Amniotic stem cell (primary cell): ENCODE results near the gene TLR2.

Source experiments
- DNase-seq: peaks from one replicate; lab custom pipeline; 2025; lab: John Stamatoyannopoulos, UW

TLR2 gene

DNA sequence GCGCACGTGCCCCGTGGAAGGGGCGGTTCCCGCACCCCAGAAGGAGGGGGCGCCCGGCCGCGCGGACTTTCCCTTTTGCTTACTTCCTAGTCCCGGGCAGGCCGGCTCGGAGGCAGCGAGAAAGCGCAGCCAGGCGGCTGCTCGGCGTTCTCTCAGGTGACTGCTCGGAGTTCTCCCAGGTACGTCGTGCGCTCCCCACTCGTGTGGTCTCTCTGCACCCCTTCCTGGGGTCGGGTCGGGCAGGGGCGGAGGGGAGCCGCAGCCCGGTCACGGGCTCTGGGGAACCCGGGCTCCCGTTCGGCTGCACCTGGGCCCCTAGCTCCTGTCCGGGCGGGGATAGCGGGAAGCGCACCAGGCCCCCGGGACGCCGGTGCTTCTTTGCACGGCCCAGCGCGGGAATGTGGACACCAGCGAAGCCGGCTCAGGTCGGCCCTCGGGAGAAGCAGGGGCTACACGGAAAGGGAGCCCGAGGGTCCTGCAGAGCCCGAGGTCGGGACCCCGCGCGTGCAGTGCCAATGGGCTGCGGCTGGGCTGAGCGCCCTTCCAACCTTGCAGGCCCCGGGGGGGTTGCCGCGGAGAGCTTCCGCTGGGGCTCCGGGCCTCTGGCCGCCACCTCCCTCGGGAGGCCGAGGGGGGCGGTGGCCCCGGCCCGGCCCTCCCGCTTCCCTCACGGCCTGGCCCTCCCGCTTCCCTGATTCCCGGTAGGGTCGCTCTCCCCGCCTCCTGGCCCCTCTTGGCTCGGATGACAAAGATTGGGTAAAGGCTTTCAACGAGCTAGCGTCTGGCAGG is at the start of gene TLR2:
Gene TLR2 (plus strand): TSS at position 99 of the 789 bp plus-strand sequence. CDS start 18,628 bp downstream, outside the sequence.
- DNase-seq: no peak

DNA sequence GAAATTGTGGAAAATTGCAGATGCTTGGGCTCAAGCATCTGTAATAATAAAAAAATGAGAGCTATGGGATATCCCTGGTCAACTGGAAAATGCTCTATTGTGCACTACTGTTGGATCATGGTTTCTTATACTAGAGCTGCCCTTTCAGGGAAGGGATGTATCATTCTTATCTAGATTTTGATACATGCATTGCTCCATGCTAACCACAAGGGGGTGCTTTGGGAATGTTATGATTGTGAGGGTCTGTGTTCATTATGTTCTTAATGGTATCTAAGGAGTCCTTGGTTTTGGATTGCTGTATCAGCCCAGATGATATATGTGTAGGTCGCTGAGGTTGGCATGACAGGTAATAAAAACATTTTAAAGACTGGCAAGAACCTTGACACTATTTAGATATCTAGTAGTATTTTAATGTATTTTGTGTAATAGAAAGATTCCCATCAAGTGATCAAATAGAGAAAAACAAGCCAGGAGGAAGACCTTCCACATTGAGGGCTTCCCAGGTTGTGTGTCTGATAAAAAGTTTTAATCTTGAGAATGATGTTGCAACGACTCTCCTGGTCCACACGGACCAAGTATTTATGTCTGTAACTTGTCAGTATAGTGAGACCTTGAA is 49.2 kb upstream of the TLR2 start:
- DNase-seq: no peak

DNA sequence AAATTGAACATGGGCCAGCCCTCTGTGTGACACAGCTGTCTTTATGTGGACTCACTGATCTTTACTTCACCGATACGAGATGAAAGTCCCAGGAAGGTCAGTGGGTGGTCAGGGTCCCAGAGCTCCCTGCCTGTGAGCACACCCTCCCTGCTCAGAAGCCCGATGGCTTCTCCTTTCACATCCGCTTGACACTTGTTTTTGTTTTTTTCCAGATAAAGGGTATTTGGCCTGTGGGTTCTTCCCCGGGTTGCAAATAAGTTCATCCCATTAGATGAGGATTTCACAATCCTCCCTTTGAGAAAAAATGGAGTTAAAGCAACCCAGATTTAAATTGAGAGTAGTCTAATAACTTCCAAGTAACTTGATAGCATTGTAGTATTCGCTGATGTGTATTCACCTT is 48.2 kb upstream of the TLR2 start:
- no peak for DNase-seq

- no peak for DNase-seq
Measured at GRCh38 chr4:153637201-153637600, 46.9 kb upstream of the TLR2 start.

DNA sequence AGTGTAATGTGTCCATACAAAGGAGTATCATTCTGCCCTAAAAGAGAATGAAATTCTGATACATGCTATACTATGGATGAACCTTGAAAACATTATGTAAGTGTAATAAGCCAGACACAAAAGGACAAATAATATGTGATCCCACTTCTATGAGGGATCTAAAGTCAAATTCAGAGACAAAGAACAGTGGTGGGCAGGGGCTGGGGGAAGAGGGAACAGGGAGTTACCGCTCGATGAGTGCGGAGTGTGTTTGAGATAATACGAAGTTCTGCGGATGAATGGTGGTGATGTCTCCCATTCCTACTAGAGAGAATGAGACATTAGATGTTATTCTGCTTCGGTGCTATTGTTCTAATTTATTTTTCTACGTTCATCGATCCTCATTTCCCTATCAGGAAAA is 46.1 kb upstream of the TLR2 start:
- DNase-seq: no peak

DNA sequence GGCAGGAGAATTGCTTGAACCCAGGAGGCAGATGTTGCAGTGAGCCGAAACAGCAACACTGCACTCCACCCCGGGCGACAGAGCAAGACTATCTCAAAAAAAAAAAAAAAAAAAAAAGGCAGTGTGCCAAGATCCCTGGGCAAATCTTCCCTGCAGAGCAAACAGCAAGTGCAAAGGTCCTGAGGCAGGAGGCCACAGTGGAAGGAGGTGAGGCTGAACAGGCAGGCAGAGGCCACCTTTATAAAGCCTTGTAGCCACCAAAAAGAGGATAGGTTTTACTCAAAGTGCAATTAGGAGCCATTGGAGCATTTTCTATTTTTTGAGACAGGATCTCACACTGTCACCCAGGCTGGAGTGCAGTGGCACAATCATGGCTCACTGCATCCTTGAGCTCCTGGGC is 45.1 kb upstream of the TLR2 start:
- no peak for DNase-seq

DNA sequence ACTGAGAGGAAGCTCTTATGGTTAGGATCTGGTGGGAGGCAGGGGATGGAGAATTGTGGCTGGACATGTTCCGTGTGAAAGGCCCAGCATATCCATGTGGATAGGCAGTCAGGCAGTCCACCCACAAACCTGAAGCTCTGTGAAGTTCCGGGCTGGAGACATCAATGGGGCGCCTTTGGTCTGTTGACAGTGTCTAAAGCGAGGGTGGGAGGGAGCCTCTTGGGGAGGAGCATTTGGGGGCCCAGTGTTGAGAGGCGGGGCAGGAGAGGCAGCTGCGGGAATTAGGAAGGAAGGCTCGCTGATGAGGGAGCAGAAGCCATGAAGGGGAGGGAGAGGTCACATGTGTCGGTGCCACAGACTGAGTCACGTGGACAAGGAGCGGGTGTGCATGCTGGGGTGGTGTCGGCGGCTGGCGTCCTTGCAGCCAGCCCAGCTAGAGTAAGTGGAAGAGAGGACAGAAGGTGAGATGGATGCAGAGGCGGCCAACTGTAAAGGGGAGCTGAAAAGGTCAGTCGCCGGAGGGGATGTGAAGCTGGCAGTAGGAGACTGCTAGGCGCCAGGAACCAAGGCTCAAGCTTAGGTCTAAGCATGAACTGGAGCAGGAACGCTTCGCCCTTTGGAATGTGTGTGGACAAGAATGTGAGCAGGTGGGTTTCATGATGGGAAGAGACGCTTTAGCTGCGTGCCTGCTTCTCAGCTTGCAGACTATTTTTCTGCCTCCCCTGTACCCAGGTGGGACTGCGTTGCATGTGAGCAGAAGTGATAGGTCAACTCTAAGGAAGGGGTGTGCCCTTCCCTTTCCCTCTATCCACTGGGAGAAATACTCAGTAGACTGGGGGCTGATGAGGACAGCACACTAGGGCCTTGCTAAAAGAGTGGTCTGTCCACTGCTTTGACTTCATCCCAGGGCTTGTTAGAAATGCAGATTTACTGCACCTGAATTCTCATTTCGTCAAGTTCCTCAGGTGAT is 44.0 kb upstream of the TLR2 start:
- DNase-seq: no peak

- DNase-seq: no peak
Measured at GRCh38 chr4:153641532-153641931, 42.5 kb upstream of the TLR2 start.

DNA sequence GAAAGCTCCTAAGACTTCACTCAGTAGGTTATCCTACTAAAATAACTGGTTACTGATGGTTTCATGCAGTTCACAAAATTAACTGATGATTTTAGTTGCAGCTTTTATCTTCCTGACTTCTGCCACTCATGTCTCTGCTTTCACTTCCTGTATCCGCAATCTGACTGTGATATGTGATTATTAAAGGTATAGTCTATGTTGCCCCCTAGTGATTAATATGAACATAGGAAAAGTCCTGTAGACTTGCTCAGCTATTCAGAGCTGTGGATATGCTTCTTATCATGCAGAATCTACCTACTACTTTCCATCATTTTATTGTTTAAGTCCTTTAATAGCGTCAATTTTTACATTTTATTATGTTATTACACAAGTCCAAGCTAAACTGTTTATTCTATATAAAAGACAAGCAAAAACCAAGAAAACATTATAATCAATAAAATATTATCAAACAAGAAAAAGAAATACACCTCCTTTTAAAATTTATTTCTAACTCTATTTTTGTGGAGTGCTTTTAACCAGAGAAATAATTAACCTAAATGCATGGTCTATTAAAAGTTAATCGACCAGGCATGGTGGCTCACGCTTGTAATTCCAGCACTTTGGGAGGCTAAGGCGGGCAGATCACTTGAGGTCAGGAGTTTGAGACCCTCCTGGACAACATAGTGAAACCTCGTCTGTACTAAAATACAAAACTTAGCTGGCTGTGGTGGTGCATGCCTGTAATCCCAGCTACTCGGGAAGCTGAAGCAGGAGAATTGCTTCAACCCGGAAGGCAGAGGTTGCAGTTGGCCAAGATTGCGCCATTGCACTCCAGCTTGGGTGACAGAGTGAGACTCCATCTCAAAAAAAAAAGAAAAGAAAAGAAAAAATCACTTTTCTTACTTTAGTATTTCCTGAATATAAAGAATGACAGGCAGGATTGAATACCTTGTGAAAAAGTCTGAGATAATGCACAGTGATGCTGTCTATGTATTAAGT is 40.4 kb upstream of the TLR2 start:
- DNase-seq: no peak

DNA sequence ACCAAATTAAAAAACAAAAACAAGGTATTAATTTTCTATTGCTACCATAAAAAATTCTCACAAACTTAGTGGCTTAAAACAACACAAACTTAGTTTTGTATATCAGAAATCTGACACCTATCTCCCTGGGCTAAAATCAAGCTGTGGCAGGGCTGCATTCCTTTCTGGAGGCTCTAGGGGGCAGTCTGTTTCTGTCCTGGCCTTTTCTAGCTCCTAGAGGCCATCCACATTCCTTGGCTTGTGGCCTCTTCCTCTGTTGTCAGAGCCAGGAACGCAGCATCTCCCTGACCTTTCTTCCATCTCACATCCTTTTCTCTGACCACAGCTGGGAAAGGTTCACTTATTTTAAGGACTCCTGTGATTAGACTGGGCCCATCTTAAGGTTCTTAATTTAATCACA is 38.9 kb upstream of the TLR2 start:
- DNase-seq: no peak

DNA sequence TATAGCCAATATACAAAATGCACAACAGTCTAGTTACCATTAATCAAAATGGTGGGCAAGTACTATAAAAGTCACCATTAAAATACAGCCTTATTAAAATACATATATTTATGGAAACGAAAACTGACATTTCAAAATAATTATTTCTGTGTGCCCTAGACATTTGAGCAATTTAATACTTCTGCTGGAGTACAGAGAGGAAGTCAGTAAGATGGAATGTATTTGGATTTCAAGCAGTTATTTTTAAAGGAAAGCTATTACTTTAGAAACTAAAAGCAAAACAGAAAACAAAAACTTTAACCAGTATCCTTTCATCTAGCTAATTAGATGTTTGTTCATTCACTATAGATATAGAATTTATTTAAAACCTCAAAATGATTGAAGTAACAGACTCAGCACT is 37.8 kb upstream of the TLR2 start:
- no peak for DNase-seq

DNA sequence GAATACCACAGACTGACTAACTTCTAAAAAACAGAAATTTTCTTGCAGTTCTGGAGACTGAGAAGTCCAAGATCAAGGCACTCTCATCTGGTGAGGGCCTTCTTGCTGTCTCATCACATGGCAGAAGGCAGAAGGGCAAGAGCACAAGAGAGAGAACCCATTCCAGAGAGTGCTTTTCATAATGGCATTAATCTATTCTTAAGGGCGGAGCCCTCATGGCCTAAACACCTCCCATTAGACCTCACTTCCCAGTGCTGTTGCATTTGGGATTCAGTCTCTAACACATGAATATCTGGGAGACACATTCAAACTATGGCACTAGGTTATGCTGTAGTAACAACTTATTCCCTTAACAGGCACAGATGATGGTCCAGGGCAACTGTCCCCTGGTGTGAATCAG is 37.1 kb upstream of the TLR2 start:
- DNase-seq: no peak

- DNase-seq: no peak
Measured at GRCh38 chr4:153647975-153648374, 36.1 kb upstream of the TLR2 start.

GRCh38 chr4:153649572-153649991 is 34.5 kb upstream of the TLR2 start:
- no peak for DNase-seq

DNA sequence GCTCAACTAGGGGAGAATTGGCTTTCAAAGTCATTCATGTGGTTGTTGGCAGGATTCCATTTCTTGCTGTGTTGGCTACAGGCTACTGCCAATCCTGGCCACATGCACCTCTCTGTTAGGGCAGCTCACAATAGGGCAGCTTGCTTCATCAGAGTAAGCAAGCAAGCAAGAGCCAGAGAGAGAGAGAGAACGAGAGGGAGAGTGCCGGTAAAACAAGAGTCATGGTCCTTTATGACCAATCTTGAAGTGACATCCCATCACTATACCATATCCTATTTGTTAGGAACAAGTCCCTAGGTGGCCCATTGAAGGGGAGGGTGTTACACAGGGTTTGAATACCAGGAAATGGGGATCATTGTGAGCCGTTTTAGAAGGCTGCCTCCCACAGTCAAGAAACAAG is 33.0 kb upstream of the TLR2 start:
- no peak for DNase-seq

GRCh38 chr4:153651587-153651986 is 32.5 kb upstream of the TLR2 start:
- DNase-seq: no peak

GRCh38 chr4:153652051-153652784 is 31.9 kb upstream of the TLR2 start:
- no peak for DNase-seq

GRCh38 chr4:153655002-153655541 is 29.0 kb upstream of the TLR2 start:
- no peak for DNase-seq

DNA sequence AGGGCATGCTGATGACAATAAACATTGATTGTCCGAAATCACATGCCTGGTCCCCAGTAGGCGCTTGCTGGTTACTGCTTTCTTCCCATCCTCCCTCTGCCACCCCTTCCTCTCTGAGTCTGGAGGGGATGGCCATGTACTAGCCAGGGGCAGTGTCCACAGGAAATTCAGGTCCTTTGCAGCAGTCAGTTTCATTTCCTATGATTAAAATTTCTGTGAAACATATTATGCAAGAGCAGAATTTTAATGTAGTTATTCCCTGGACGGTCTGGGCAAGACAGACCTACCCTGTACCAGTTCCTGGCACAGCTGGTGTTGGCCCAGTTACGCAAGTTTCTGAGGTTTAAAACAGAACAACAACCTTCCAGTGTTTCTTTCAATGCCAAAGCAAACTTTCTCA is 28.2 kb upstream of the TLR2 start:
- no peak for DNase-seq

DNA sequence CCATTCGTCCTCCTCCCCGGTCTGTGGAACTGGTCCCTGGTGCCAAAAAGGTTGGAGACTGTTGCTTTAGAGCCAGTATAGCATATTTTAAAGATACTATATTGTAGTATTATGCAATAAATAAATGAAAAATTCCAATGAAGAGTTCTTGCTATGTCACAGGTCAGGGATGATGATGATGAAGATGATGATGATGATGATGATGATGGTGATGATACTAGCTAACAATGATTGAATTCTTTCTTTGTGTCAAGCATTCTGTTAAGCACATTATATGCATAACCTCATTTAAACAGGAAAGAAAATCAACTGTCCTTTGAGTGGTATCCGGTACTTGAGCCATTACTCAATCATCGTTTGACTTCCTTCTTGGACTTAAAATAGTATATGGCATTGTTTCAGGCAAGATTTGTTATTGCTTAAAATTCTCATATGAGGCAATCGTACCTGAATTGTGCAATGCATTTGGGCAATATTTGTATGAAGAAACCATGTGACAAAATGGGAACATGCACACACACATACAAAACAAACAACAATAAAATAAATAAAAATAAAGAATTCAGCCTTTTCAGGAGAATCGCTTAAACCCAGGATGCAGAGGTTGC is 22.8 kb upstream of the TLR2 start:
- DNase-seq: no peak
